Measurements from ENCODE around the gene CCBE1. TPM values are rescaled to one million over a fixed set of nuclear protein-coding genes. Genes with fewer than 3 reads are reported as not detected.
"Not testable (repeated sequence)": the region's sequence is repeated elsewhere in the genome, so short reads cannot be mapped to it uniquely, and the experiment has no call there.

Gene CCBE1
- total RNA-seq, 1 donor from 2014 or later, result 0.68 TPM

- DNase-seq, result no peak
Observed at GRCh38 chr18:59651071-59651470, 46.2 kb downstream of the CCBE1 start.

- no peak for DNase-seq
Observed at GRCh38 chr18:59650266-59650820, 46.9 kb downstream of the CCBE1 start.

DNA sequence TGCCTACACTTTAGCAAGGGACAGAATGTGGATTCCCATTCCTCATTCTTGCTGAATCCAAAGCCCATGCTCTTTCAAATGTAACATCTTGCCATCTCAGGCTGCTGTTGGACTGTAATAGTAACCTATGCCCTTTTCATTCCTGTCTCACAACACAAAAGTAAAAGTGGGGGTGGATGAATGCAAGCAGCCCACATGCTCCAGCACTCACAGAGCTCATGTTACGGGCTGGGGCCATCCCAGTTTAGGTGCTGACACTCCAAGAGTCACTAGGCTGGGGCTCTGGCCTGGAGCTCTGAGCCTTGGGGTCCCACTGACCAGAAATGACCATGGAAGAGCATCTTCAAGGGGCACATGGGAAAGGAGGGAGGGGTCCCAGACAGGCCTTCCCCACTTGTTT is 47.6 kb downstream of the CCBE1 start:
- no peak for DNase-seq

DNA sequence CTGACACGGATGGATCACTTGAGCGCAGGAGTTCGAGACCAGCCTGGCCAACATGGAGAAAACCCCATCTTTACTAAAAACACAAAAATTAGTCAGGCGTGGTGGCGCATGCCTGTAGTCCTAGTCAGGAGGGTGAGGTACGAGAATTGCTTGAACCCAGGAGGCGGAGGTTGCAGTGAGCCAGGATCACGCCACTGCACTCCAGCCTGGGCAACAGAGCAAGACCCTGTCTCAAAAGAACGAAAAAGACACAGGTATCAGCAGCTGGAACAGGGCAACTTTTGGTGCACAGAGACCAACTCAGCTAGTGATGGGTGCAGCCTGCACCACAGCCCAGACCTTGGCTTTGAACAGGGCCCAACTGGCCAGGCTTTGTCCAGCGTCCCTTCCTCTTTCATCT is 48.8 kb downstream of the CCBE1 start:
- DNase-seq, result not testable (repeated sequence)

DNA sequence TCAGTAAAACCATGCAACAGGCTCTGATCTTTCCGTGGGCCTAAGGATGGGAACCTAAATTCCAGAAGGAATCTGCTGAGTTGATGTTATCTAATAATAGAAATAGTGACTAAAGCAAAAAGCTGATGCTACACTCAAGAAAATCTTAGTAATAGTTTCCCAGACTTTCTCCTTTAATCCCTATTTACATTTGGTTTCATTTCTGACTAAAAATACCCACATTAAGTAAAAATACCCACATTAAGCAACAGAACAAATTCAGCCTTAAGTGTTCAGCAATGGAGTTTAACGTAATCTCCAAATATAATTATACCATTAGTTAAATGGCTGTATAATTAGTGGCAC is 50.3 kb downstream of the CCBE1 start:
- no peak for DNase-seq

GRCh38 chr18:59646228-59646962 is 50.8 kb downstream of the CCBE1 start:
- DNase-seq, result no peak

DNA sequence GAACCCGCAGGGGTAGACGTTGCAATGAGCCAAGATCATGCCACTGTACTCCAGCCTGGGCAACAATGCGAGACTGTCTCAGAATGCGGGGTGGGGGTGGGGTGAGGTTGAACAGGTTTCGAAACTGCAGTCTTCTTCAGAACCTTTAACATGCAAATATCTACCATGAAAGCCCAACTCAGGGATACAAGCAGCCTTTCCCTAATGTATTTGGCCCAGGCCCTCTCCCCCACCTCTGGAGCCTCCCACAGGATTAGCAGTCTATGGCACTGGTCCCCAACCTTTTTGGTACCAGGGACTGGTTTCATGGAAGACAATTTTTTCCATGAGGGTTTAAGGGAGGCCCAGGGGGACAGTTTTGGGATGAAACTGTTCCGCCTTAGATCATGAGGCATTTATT is 53.5 kb downstream of the CCBE1 start:
- no peak for DNase-seq

GRCh38 chr18:59640721-59641120 is 56.5 kb downstream of the CCBE1 start:
- DNase-seq, result no peak

DNA sequence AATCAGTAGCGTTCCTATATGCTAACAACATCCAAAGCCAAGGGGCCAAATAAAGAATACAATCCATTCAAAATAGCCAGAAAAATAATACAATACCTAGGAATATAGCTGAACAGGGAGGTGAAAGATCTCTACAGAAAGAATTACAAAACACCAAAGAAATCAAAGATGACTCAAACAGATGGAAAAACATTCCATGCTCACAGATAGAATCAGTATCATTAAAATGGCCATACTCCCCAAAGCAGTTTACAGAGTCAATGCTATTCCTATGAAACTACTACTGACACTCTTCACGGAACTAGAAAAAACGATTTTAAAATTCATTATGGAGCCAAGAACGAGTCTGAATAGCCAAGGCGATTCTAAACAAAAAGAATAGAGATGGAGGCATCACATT is 57.4 kb downstream of the CCBE1 start:
- no peak for DNase-seq

DNA sequence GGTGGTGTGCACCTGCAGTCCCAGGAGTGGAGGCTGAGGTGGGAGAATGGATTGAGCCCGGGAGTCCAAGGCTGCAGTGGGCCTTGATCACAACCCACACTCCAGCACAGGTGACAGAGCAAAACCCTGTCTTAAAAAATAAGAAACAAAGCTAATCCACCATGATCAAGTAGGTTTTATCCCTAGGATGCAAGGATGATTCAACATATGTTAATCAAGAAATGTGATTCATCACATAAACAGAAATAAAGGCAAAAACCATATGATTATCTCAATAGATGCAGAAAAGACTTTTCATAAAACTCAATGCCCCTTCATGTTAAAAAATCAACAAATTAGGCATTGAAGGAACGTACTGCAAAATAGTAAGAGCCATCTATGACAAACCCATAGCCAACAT is 58.1 kb downstream of the CCBE1 start:
- no peak for DNase-seq

GRCh38 chr18:59633961-59634485 is 63.2 kb downstream of the CCBE1 start:
- DNase-seq, result no peak

GRCh38 chr18:59633317-59633716 is 63.9 kb downstream of the CCBE1 start:
- DNase-seq, result no peak

DNA sequence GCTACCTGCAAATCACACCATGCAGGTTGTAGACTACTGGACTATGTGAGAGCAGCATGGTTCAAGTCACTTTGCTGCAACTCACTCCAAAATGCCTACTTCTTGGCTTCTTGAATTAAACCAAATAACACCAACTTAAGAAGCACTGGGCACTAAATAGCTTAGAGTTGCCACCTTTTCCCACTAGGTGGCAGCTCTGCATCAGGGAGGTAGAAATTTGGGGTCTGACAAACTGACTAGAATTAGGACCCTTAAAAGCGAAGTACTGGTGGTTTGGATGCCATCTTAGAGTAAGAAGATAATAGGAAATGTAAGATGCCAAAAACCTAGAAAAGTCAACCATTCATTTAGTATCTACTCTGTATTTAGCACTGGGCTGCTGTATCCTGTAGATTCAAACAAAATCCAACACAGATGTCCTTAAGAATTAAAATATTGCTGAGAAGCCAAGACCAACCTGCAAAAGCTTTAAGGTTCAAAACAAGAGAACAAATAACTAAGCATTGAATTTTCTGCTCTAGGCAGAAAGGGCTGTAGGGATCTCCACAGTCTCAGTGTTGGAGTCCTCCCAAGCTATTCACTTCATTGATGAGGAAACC is 65.5 kb downstream of the CCBE1 start:
- peak; percentile 60 for DNase-seq

GRCh38 chr18:59629894-59630293 is 67.3 kb downstream of the CCBE1 start:
- no peak for DNase-seq

DNA sequence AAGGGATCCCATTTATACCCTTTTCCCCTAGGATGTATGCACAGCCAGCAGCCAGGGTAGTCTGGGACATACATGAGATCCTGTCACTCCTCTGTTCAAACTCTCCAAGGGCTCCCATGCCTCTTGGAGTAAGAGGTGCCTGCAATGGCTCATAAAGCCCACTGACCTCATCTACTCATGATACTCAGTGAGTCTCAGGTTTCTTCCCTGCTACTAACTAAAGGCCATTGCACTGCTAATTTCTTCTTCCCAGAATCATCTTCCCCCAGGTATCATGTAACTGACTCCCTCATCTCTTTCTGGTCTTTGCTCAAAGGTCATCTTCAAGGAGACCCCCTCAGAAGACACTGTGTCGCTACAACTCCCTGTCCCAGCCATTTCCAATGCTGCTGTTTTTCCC is 68.2 kb downstream of the CCBE1 start:
- no peak for DNase-seq

- DNase-seq, result no peak
Observed at GRCh38 chr18:59627414-59627813, 69.8 kb downstream of the CCBE1 start.

GRCh38 chr18:59624369-59624765 is 72.9 kb downstream of the CCBE1 start:
- no peak for DNase-seq

GRCh38 chr18:59623456-59624368 is 73.5 kb downstream of the CCBE1 start:
- DNase-seq, result no peak

DNA sequence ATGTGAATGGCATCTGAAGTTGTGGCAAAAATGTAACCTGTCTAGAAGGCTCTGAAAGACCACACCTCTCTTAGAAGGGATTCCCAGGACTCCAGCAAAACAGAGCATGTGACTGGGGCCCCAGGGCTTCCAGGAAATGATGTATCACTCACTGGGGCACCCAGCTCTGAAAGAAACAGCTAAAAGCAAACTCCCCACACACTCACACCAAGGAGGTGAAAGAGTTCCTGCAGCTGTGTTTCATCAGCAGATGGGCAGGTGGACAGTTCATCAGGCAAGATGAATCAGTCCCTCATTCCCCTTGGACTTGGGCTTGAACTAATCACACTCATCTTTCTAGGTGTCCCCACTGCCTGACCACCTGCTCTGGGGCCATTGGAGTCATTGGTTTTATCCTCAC is 76.2 kb downstream of the CCBE1 start:
- no peak for DNase-seq

DNA sequence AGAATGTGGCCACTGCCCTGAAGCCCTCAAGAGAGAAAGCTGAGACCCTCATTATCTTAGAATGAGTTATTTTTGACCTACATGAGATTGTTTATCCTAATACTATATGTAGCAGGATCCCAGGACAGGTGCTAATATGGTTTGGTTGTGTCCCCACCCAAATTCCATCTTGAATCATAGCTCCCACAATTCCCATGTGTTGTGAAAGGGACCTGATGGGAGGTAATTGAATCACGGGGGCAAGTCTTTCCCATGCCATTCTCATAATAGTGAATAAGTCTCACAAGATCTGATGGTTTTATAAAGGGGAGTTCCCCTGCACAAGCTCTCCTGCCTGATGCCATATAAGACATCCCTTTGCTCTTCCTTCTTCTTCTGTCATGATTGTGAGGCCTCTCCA is 76.8 kb downstream of the CCBE1 start:
- DNase-seq, result no peak

GRCh38 chr18:59619816-59620215 is 77.4 kb downstream of the CCBE1 start:
- DNase-seq, result no peak

DNA sequence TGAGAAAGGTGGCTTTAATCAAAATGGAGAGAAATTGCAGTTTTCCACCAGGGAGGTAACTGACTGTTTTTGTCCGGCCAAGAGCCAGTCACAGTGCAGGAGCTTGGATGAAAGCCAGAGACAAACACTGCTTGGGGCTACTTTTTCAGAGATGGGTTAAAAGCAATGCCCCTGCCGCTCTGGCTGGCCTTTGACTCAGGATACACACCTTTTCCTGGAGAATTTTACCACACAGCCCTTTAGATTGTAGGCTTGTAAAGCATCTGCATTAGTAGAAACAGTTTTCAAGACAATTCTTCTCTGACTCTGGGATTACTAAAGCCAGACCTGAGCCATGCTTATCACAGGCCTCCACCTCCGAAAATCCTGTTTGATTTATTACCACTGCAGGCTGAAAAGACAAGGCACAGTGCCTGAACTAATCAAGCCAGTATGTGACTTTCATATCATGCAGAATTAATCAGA is 79.7 kb downstream of the CCBE1 start:
- no peak for DNase-seq

- no peak for DNase-seq
Observed at GRCh38 chr18:59616501-59616900, 80.7 kb downstream of the CCBE1 start.

Measured in dermis blood vessel endothelial cell (primary cell).